Measurements from ENCODE around the gene TMEM79.

Gene TMEM79

DNA sequence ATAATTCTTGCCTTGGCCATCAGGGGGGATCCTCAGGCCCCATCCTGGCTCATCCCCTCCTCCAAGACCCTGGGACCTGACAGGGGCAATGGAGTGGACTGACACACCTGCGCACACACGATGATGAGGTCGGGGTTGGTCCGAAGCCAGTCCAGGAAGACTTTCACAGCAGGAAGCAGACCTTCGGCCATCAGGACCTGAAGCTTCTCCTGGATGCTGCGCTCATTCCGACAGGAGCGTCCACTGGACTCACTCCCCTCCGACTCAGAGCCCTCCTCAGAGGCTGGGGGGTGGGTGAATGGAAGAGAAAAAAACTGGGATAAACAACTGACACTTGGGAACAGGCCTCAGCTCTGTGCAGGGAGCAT lies 20.9 kb upstream of the TMEM79 start:
- no peak for DNase-seq (ENCODE audit: low read depth)

DNA sequence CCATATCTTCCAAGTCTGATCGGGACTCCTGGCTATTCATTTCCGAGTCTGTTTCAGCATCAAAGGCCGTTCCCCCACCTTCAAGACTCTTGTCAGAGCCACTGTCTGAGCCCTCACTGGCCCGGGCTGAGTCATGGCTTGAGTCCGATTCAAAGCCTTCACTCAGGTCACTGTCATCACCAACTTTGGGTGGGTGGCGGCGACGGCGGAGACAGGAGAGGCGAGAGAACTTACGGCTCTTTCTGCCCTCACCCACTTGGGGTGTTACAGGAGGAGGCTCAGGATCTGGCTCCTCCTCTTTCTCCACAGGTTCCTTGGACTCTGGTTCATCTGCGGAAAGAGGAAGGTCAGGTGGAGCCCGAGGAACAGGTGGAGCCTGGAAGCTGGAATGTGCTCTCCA lies 18.1 kb upstream of the TMEM79 start:
- DNase-seq (ENCODE audit: low read depth) = no peak

- no peak for DNase-seq (ENCODE audit: low read depth)
Observed at GRCh38 chr1:156268336-156268735, 15.8 kb upstream of the TMEM79 start.

- DNase-seq (ENCODE audit: low read depth) = no peak
Observed at GRCh38 chr1:156270314-156270713, 13.8 kb upstream of the TMEM79 start.

DNA sequence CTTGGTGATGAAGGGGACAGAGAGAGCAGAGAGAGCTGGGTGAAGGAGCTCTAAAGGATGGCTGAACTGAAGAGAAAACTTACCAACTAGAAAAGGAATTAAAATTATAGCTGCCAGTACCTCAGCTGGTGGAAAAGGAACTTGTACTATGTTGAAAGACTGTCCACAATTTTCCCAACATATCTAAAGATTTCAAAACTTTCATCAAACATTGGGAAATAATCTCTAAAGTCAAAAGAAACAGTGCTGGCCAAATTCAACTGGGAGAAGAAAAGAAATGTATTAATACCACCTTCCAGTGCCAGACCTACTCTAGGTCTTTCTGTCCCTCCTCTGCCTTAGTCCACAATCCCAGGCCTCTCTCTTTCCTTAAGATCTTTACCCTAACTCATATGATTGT lies 7.6 kb upstream of the TMEM79 start:
- no peak for DNase-seq (ENCODE audit: low read depth)

- DNase-seq (ENCODE audit: low read depth) = no peak
Observed at GRCh38 chr1:156276966-156277381, 7.2 kb upstream of the TMEM79 start.

- no peak for DNase-seq (ENCODE audit: low read depth)
Observed at GRCh38 chr1:156279837-156280236, 4.3 kb upstream of the TMEM79 start.

GRCh38 chr1:156281281-156281680 lies 2.8 kb upstream of the TMEM79 start:
- DNase-seq (ENCODE audit: low read depth) = no peak

- no peak for DNase-seq (ENCODE audit: low read depth)
Observed at GRCh38 chr1:156281693-156282478, 2.2 kb upstream of the TMEM79 start.

DNA sequence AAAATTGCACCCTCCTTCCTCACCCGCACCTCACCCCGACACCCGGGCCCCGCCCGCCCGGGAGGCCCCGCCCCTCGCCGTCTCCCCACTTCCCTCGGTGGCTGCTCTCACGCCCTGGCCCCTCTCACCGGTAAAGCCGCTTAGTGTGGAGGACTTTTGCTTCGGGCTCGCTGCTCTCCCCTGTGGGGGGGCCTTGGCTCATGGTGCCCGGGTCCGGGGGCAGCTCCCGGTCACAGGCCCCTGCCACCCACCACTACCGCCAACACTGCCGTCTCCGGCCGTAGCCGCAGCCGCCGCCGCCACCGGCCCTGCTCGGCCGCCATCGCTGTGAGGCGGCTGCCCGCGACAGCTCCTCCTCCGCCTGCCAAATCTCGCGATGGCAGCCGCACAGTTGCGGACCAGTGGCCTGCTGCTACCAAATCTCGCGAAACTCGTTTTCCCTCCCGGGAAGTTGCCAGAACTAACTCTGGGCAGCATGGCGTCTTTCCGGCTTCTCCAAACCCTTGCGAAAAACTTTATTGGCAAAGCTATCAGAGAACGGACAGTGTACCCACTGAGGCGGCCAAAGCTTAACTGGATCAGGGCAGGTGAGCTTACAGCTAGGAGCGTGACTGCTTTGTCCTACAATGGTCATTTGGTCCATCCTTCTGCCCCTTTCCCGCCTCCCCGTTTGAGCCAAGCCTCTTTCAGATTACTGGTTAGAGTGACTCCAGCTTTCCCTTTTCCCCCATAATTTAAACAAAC lies 1.5 kb upstream of the TMEM79 start, which contains the start of gene SMG5:
Gene SMG5 (minus strand): TSS at position 347 of the 744 bp plus-strand sequence. CDS start 145 bp downstream, at position 202.
- peak; percentile 95 for DNase-seq (ENCODE audit: low read depth)

DNA sequence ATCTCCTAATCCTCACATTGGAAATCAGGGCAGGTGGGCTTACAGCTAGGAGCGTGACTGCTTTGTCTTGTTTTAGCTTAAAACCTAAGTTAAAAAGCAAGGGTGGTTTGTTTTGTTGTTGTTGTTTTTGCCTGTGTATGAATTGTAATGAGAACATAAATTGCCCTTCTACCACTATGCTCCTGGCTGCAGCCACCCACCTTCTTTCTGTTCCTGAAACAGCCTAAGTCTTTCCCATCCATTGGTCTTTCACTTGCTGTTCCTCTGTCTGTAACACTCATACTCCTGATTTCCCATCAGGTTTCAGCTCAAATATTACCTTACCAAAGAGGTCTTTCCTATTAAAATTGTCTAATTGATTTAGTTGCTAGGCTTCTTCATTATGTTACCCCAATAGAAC lies 604 bp upstream of the TMEM79 start:
- no peak for DNase-seq (ENCODE audit: low read depth)

DNA sequence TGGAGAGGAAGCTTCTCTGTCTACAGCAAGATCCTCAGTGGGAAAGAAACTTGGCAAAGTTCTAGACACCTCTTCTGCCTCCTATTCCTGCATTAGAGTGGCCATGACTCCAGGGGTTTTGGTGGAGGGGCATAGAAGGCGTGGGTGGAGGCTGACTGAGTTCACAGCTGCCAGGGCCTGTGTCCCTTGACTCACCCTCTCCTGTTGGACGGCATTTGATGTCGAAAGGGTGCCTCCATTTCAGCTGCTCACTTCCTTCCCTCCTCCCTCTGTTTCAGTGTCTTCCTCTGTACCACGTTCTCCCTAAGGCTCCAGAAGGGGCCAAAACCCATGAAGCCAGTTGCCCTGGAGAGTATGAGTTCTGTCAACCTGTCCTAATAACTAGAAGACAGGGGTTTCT lies 632 bp downstream of the TMEM79 start:
- DNase-seq (ENCODE audit: low read depth) = no peak

- no peak for DNase-seq (ENCODE audit: low read depth)
Observed at GRCh38 chr1:156285437-156285836, 1.3 kb downstream of the TMEM79 start.

DNA sequence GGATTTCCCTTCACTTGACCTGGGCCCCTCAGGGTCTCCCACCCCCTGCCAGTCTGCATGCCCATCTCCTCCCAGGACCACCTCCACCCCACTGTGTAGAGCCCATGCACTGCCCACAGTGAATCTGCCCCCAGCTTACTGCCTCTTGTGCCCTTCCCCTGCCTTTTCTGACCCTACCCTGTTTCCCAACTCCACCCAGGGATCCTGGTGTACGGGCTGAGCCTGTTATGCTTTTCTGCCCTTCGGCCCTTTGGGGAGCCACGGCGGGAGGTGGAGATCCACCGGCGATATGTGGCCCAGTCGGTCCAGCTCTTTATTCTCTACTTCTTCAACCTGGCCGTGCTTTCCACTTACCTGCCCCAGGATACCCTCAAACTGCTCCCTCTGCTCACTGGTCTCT lies 1.9 kb downstream of the TMEM79 start:
- DNase-seq (ENCODE audit: low read depth) = no peak

DNA sequence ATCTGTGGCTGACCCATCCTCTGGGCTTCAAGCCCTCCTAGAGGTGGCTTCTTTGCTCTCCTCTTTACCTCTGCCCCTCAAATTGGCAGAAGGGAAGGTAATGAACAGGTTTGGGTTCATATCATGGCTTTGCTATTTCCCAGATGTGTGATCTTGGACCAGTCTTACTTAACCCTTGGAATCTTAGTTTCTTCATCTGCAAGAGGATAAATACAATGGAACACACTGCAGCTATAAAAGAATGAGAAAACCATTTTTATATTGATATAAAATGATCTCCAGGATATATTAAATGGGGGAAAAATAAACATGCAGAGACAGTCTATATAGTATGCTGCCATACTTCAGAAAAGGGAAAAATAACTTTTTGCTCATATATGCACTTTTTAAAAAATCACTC lies 5.7 kb downstream of the TMEM79 start:
- no peak for DNase-seq (ENCODE audit: low read depth)

DNA sequence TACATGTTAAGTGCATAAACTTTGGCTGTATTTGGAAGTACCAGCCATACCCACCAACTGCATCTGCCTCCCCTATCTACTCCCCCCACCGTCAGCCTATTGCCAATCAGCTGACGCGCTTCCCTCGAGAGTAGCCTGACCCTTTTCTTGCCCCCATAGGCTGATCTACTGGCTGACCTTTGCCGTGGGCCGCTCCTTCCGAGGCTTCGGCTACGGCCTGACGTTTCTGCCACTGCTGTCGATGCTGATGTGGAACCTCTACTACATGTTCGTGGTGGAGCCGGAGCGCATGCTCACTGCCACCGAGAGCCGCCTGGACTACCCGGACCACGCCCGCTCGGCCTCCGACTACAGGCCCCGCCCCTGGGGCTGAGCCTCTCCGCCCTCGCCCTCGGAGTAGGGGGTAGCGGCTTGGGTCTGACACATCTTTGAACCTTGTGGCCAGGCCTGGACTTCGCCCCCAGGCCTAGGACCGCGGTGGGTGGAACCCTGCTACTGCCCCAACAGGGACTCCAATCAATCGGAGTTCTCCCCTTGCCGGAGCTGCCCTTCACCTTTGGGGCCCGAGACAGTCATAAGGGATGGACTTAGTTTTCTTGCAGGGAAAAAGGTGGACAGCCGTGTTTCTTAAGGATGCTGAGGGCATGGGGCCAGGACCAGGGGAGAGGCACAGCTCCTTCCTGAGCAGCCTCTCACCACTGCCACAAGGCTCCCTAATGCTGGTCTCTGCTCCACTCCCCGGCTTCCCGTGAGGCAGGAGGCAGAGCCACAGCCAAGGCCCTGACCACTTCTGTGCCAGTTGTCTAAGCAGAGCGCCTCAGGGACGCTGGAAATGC lies 7.3 kb downstream of the TMEM79 start:
- DNase-seq (ENCODE audit: low read depth) = no peak

- DNase-seq (ENCODE audit: low read depth) = no peak
Observed at GRCh38 chr1:156293098-156293434, 8.9 kb downstream of the TMEM79 start.

GRCh38 chr1:156293895-156294294 lies 9.8 kb downstream of the TMEM79 start:
- no peak for DNase-seq (ENCODE audit: low read depth)

DNA sequence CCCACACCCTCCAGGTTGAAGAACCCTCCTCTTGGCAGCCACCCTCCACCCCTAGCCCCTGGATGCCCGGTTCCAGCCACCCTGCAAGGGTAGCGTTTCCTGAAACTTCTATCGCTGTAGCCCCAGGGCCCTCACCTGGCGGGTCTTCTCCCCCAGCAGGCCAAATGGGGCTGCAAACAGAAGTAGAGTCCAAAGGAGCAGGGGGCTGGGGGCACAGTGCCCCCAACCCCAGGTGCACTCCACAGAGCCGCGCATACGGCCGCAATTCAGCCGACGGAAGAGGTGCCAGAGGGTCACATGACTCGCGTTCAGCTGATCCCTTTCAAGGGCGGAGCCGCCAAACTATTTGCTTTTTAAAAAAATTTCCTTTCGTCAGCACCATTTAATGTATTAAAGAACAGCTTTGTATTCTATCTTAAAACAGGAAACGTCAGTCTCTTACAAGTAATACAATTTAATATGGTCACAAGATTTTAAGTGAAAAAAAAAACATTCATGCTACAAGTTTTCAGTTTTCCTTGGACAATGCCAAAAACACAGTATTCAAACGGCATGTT lies 11.3 kb downstream of the TMEM79 start, which contains the start of gene GLMP:
Gene GLMP (minus strand): TSS at position 289 of the 557 bp plus-strand sequence. CDS start 34 bp downstream, at position 255.
- DNase-seq (ENCODE audit: low read depth) = no peak

GRCh38 chr1:156298852-156299357 lies 14.8 kb downstream of the TMEM79 start, which contains the start of gene VHLL:
TSS of gene VHLL (minus strand) at chr1:156299307. CDS start at chr1:156299189, 118 bp downstream.
- no peak for DNase-seq (ENCODE audit: low read depth)

GRCh38 chr1:156303241-156303640 lies 19.1 kb downstream of the TMEM79 start:
- no peak for DNase-seq (ENCODE audit: low read depth)

- no peak for DNase-seq (ENCODE audit: low read depth)
Observed at GRCh38 chr1:156305215-156305614, 21.1 kb downstream of the TMEM79 start.
